Measurements from ENCODE around the gene HYDIN.

DNA sequence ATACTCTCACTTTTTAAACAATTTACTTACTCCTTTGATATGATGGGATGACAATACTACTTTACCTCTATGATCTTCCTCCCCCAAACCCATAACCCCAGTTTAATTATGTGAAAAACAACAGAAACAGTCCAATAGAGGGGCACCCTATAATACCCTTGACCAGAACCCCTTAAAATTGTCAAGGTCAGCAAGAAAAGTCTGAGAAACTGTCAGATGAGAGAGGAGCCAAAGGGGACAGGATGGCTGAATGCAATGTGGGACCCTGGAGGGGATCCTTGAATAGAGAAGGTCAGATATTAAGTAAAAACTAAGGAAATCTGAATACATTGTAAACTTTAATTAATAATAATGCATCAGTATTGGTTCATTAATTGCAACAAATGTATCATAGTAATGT, 15.8 kb upstream of the HYDIN start:
- TF ChIP-seq POLR2A (IDR thresholded peaks at IDR 0.05) (no peak), CTCF (IDR thresholded peaks at IDR 0.05) (no peak)
